IMR-90 (cell line): ENCODE measurements around the gene DCUN1D2. TPM values are rescaled to one million over a fixed set of nuclear protein-coding genes. Genes with fewer than 3 reads are reported as not detected.

Source experiments
- ATAC-seq: fragments of 200-7000 bp; cut with Tn5 transposase; 2 replicates; pipeline ENCODE4 v1.9.1; 2020; ENCODE audit warnings: low read depth, mild to moderate bottlenecking, moderate library complexity
- BruUV-seq: library from RNA; stranded (reverse); fragments of 400-500 nt; replicated peaks from 2 replicates; lab custom pipeline; 2021; lab: Mats Ljungman, UMichigan
- CTCF ChIA-PET: fragments of 300-600 bp; formaldehyde crosslinking; extraction: SDS; loops from one replicate; lab custom pipeline; 2021; ENCODE audit warnings: antibody characterized with exemption; lab: Yijun Ruan, JAX
- POLR2A ChIA-PET: fragments of 300-600 bp; sonication (Branson Sonifier 250); formaldehyde crosslinking; loops from one replicate; lab custom pipeline; 2022; ENCODE audit warnings: antibody characterized with exemption; ENCODE audit not compliant: unreplicated experiment; lab: Charles Lee
- DNase-seq: peaks from one replicate; pipeline ENCODE4 v3.0.0; 2013
- H2AFZ ChIP-seq: replicated peaks from 2 replicates; pipeline ENCODE3; 2013; ENCODE audit warnings: low read length, mild to moderate bottlenecking; ENCODE audit not compliant: poor library complexity
- H2AK5ac ChIP-seq: 2 replicates; pipeline ENCODE4 v1.6.1; 2013; ENCODE audit warnings: low read depth, low read length, inconsistent platforms
- H2AK9ac ChIP-seq: replicated peaks from 2 replicates; pipeline ENCODE3; 2013; ENCODE audit warnings: mild to moderate bottlenecking, low read depth, low read length, moderate library complexity; ENCODE audit not compliant: poor library complexity
- H2BK120ac ChIP-seq: 2 replicates; pipeline ENCODE4 v1.6.1; 2013; ENCODE audit warnings: low read depth, low read length, inconsistent platforms
- H2BK15ac ChIP-seq: 3 replicates; pipeline ENCODE4 v1.6.1; 2013; ENCODE audit warnings: low read depth, low read length, inconsistent platforms
- H2BK20ac ChIP-seq: 2 replicates; pipeline ENCODE4 v1.6.1; 2013; ENCODE audit warnings: low read depth, mild to moderate bottlenecking, inconsistent platforms, low read length, moderate library complexity
- H2BK5ac ChIP-seq: 2 replicates; pipeline ENCODE4 v1.6.1; 2013; ENCODE audit warnings: mild to moderate bottlenecking, low read depth, low read length, inconsistent platforms; ENCODE audit not compliant: poor library complexity, severe bottlenecking
- H3K14ac ChIP-seq: replicated peaks from 2 replicates; pipeline ENCODE4 v1.6.1; 2013; ENCODE audit warnings: low read depth, low read length, inconsistent platforms
- H3K18ac ChIP-seq: 2 replicates; pipeline ENCODE4 v1.6.1; 2013; ENCODE audit warnings: low read depth, low read length, control low read depth
- H3K23ac ChIP-seq: 2 replicates; pipeline ENCODE4 v1.6.1; 2013; ENCODE audit warnings: low read depth, low read length, inconsistent platforms
- H3K27ac ChIP-seq: 2 replicates; pipeline ENCODE4 v1.5.1; 2013; ENCODE audit warnings: mild to moderate bottlenecking, control low read depth, low read length; ENCODE audit not compliant: insufficient read depth
- H3K27me3 ChIP-seq: 2 replicates; pipeline ENCODE4 v1.6.1; 2013; ENCODE audit warnings: low read length; ENCODE audit not compliant: control insufficient read depth, insufficient read depth
- H3K36me3 ChIP-seq: 2 replicates; pipeline ENCODE4 v1.6.1; 2013; ENCODE audit warnings: low read length, mixed read lengths; ENCODE audit not compliant: control insufficient read depth, insufficient read depth
- H3K4ac ChIP-seq: 2 replicates; pipeline ENCODE4 v1.6.1; 2013; ENCODE audit warnings: low read depth, low read length, inconsistent platforms
- H3K4me1 ChIP-seq: 2 replicates; pipeline ENCODE4 v1.6.1; 2013; ENCODE audit warnings: low read length, mixed read lengths; ENCODE audit not compliant: control insufficient read depth, insufficient read depth
- H3K4me2 ChIP-seq: 2 replicates; pipeline ENCODE4 v1.6.1; 2013; ENCODE audit warnings: low read depth, mild to moderate bottlenecking, control low read depth, low read length, moderate library complexity
- H3K4me3 ChIP-seq: 2 replicates; pipeline ENCODE4 v1.5.1; 2013; ENCODE audit warnings: low read depth, mild to moderate bottlenecking, control low read depth, low read length, moderate library complexity; ENCODE audit not compliant: insufficient read depth
- H3K56ac ChIP-seq: 2 replicates; pipeline ENCODE4 v1.6.1; 2013; ENCODE audit warnings: low read length, inconsistent platforms; ENCODE audit not compliant: insufficient read depth; ENCODE audit errors: extremely low read depth
- H3K79me1 ChIP-seq, 2 experiments: 2 replicates each; pipeline ENCODE4 v1.6.1; 2013; ENCODE audit warnings: low read length in 2 of 2, inconsistent platforms in 1 of 2, low read depth in 1 of 2
- H3K9ac ChIP-seq: 2 replicates; pipeline ENCODE4 v1.6.1; 2013; ENCODE audit warnings: low read depth, low read length, control low read depth
- H3K9me1 ChIP-seq: 2 replicates; pipeline ENCODE4 v1.6.1; 2013; ENCODE audit warnings: low read length, inconsistent platforms; ENCODE audit not compliant: insufficient read depth
- H3K9me3 ChIP-seq: 2 replicates; pipeline ENCODE4 v1.6.1; 2013; ENCODE audit warnings: low read length; ENCODE audit not compliant: control insufficient read depth, insufficient read depth
- H4K20me1 ChIP-seq: 2 replicates; pipeline ENCODE4 v1.6.1; 2013; ENCODE audit warnings: low read length, inconsistent platforms; ENCODE audit not compliant: insufficient read depth
- H4K5ac ChIP-seq: 2 replicates; pipeline ENCODE4 v1.6.1; 2013; ENCODE audit warnings: mild to moderate bottlenecking, low read depth, low read length, control low read depth
- H4K8ac ChIP-seq, 2 experiments: 2 replicates each; pipeline ENCODE4 v1.6.1; 2013; ENCODE audit warnings: low read depth in 2 of 2, low read length in 2 of 2, control low read depth in 1 of 2, inconsistent platforms in 1 of 2
- H4K91ac ChIP-seq: 2 replicates; pipeline ENCODE4 v1.6.1; 2013; ENCODE audit warnings: low read depth, low read length, inconsistent platforms; ENCODE audit not compliant: insufficient read depth
- MAFK ChIP-seq: IDR thresholded peaks from 2 replicates; pipeline ENCODE4 v1.6.1; 2012; ENCODE audit warnings: low read depth, low read length, improper control_type of control experiment
- MXI1 ChIP-seq: IDR thresholded peaks from 2 replicates; pipeline ENCODE4 v1.6.1; 2012; ENCODE audit warnings: low read depth, mild to moderate bottlenecking, low read length, moderate library complexity, borderline replicate concordance
- RAD21 ChIP-seq: IDR thresholded peaks from 2 replicates; pipeline ENCODE4 v1.6.1; 2012; ENCODE audit warnings: low read length, improper control_type of control experiment
- WGBS, 2 experiments: methylation state at CpG; one replicate each; pipeline versions ENCODE4 v1.1.5 to v1.1.7; 2013; ENCODE audit warnings: missing lambda C conversion rate in 2 of 2; ENCODE audit not compliant: insufficient read length in 1 of 2; ENCODE audit errors: extremely low coverage in 2 of 2; 5-methylcytosine and 5-hydroxymethylcytosine counted together
- dilution Hi-C: fragments of 300-500 bp; cut with HindIII; formaldehyde crosslinking; loops from one replicate; pipeline ENCODE4 v1.14.3; 2018; ENCODE audit warnings: low sequenced_read_pairs; ENCODE audit not compliant: unreplicated experiment
- in situ Hi-C: fragments of 300-500 bp; cut with MboI; formaldehyde crosslinking; loops from 3 replicates; pipeline ENCODE4 v1.14.3; 2019; ENCODE audit warnings: low sequenced_read_pairs, inconsistent platforms, mixed read lengths
- intact Hi-C: fragments of 100-400 bp; cut with micrococcal nuclease; formaldehyde crosslinking; loops from 2 replicates; pipeline ENCODE4 v1.10.0; 2022
- polyA plus RNA-seq, 3 experiments: library from polyadenylated mRNA; depleted of rRNA; stranded (reverse); fragments of >200 nt; gene quantifications; 2 replicates each; pipeline ENCODE4 v1.2.3, GENCODE V29; 2012; ENCODE audit warnings: low replicate concordance in 1 of 3
- total RNA-seq: library from RNA; depleted of rRNA; stranded (reverse); fragments of >200 nt; gene quantifications from 2 replicates; pipeline ENCODE4 v1.2.3, GENCODE V29; 2012

Gene DCUN1D2
- total and polyA plus RNA-seq, 2 of the 4 experiments (the other 2 are of a cell fraction), result 8.1 to 11.5 TPM

- Histone ChIP-seq H4K91ac (no peak overlapping the region), H2AK5ac (no peak overlapping the region), H2AFZ (no peak overlapping the region), H2BK120ac (no peak overlapping the region), H3K23ac (no peak overlapping the region), H2BK5ac (no peak overlapping the region), H3K4me1 (no peaks in the 10 kb centered on the region), H4K5ac (no peak overlapping the region), H3K4me2 (no peak overlapping the region), H3K56ac (no peak overlapping the region), H2BK15ac (no peak overlapping the region), H2BK20ac (no peak overlapping the region), H3K18ac (no peak overlapping the region), H3K4ac (no peak overlapping the region), H3K27ac (no peak overlapping the region), H3K9me3 (peaks cover 7% of the 10 kb centered on the region; the same call in 1 of the 2 replicates), H2AK9ac (no peak overlapping the region), H3K36me3 (peaks cover 55% of the 10 kb centered on the region), H3K9me1 (peaks cover 8% of the 10 kb centered on the region), H3K9ac (no peak overlapping the region), H4K20me1 (peaks cover 14% of the 10 kb centered on the region), H4K8ac (no peak overlapping the region), H3K79me1 (peaks cover 25 to 54% of the 10 kb centered on the region in 2 experiments), H3K14ac (no peak overlapping the region), H3K27me3 (no peaks in the 10 kb centered on the region), H3K4me3 (no peak overlapping the region)
- TF ChIP-seq MAFK (no peak), MXI1 (no peak), RAD21 (no peak)
- no TSS peak for BruUV-seq
- dilution Hi-C loops, result no loop called here
- 93% methylated on average over 17 of the region's 28 CpGs; no CpG with 5 or more reads in 1 of the 2 experiments for WGBS, 2 experiments
- DNase-seq (no peak), ATAC-seq (no peak)
- in situ Hi-C loops, result no loop called here
- ChIA-PET CTCF (no interaction called here), POLR2A (no interaction called here)
- intact Hi-C loops, result no loop called here
These were observed 48.2 kb upstream of the DCUN1D2 start for GRCh38 chr13:113538689-113539058.
